K562 (cell line): ENCODE data around the gene UTP25. TPM values are rescaled to one million over a fixed set of nuclear protein-coding genes. Genes with fewer than 3 reads are reported as not detected.

Experiments
- ATF1 ChIP-seq, 2 experiments: fragments of 450-650 bp in 1 of 2; IDR thresholded peaks; 2 replicates each; pipeline ENCODE4 v1.6.1; 2016; ENCODE audit warnings: missing compliant biosample characterization in 1 of 2, missing genetic modification characterization in 1 of 2
- EWSR1 ChIP-seq: fragments of 450-650 bp; IDR thresholded peaks from 2 replicates; pipeline ENCODE4 v1.6.1; 2018; ENCODE audit warnings: borderline replicate concordance, mild to moderate bottlenecking, low read depth, moderate library complexity; ENCODE audit not compliant: partially characterized antibody
- GATAD2A ChIP-seq: fragments of 450-650 bp; IDR thresholded peaks from 2 replicates; pipeline ENCODE4 v1.6.1; 2017
- HLTF ChIP-seq: fragments of 450-650 bp; IDR thresholded peaks from 2 replicates; pipeline ENCODE4 v1.6.1; 2016
- IRF2 ChIP-seq: sonication (generic); formaldehyde crosslinking; IDR thresholded peaks from 2 replicates; pipeline ENCODE4 v1.8.1; 2022; ENCODE audit warnings: mild to moderate bottlenecking, missing genetic modification reagents
- KDM2B ChIP-seq: fragments of 250-450 bp; sonication (Bioruptor Pico); IDR thresholded peaks from 2 replicates; pipeline ENCODE4 v1.8.0; 2021; ENCODE audit warnings: mild to moderate bottlenecking, moderate library complexity
- KDM5B ChIP-seq: fragments of 200-600 bp; sonication (generic); IDR thresholded peaks from 2 replicates; pipeline ENCODE4 v1.6.1; 2012; ENCODE audit warnings: low read depth, mild to moderate bottlenecking, moderate library complexity, low read length, control low read depth, inconsistent platforms; ENCODE audit not compliant: insufficient replicate concordance
- L3MBTL2 ChIP-seq: fragments of 450-650 bp; IDR thresholded peaks from 2 replicates; pipeline ENCODE4 v1.6.1; 2016; ENCODE audit warnings: mild to moderate bottlenecking, moderate library complexity
- LCOR ChIP-seq: sonication (generic); formaldehyde crosslinking; IDR thresholded peaks from 2 replicates; pipeline ENCODE4 v1.8.0; 2022; ENCODE audit warnings: mild to moderate bottlenecking, missing genetic modification reagents
- MITF ChIP-seq: IDR thresholded peaks from 2 replicates; pipeline ENCODE4 v1.6.1; 2014; ENCODE audit warnings: antibody characterized with exemption
- MLX ChIP-seq, 2 experiments: fragments of 450-650 bp in 1 of 2; sonication (generic) in 1 of 2; formaldehyde crosslinking; conservative IDR thresholded peaks; 2 replicates each; pipeline versions ENCODE4 v1.4.0 to v1.8.1; 2020 to 2022; ENCODE audit warnings: mild to moderate bottlenecking in 1 of 2, missing genetic modification reagents in 1 of 2
- RBM17 ChIP-seq: fragments of 200-400 bp; formaldehyde crosslinking; IDR thresholded peaks from 2 replicates; pipeline ENCODE4 v1.6.1; 2017; ENCODE audit warnings: low read depth, mild to moderate bottlenecking, low read length, borderline replicate concordance
- SAFB ChIP-seq: fragments of 200-400 bp; formaldehyde crosslinking; IDR thresholded peaks from 2 replicates; pipeline ENCODE4 v1.6.1; 2017; ENCODE audit warnings: low read depth, low read length, borderline replicate concordance
- YY1 ChIP-seq, 3 experiments: IDR thresholded peaks; 2 replicates each; pipeline ENCODE4 v1.6.1; 2011; ENCODE audit warnings: low read length in 2 of 3, mild to moderate bottlenecking in 2 of 3, moderate library complexity in 2 of 3, borderline replicate concordance in 1 of 3, control low read depth in 1 of 3, low read depth in 1 of 3; ENCODE audit not compliant: insufficient read depth in 3 of 3, insufficient replicate concordance in 2 of 3, control insufficient read depth in 1 of 3, insufficient read length in 1 of 3; ENCODE audit errors: extremely low read depth in 1 of 3
- ZNF197 ChIP-seq: fragments of 200-800 bp; sonication (Bioruptor generic); IDR thresholded peaks from 2 replicates; pipeline ENCODE4 v1.6.1; 2016; ENCODE audit warnings: low read depth, missing genetic modification characterization, missing compliant biosample characterization
- ZNF407 ChIP-seq: fragments of 450-650 bp; IDR thresholded peaks from 2 replicates; pipeline ENCODE4 v1.6.1; 2016; ENCODE audit warnings: low read depth
- polyA plus RNA-seq, 8 experiments: library from polyadenylated mRNA; depleted of rRNA in 4 of 8; stranded (reverse) in 5 of 8; unstranded in 3 of 8; fragments of >200 nt; fragmentation: Nextera tagmentation in 2 of 8; fragmentation: Illumina TruSeq in 1 of 8; extraction: Ambion mirVana in 2 of 8; extraction: Trizol in 1 of 8; gene quantifications; 2 replicates each; pipeline versions ENCODE4 v1.2.1 to v1.2.3, GENCODE V29; 2011 to 2014; ENCODE audit warnings: inconsistent platforms in 1 of 8, missing spikeins in 1 of 8
- total RNA-seq, 7 experiments: library from RNA; depleted of rRNA in 6 of 7; stranded (reverse); fragments of >200 nt in 6 of 7; fragmentation: Illumina TruSeq in 2 of 7; extraction: Trizol in 2 of 7; gene quantifications; 2 replicates each; pipeline versions ENCODE4 v1.2.1 to v1.2.3, GENCODE V29; 2011 to 2021; ENCODE audit warnings: low replicate concordance in 1 of 7

UTP25 gene
- total and polyA plus RNA-seq, 9 of the 15 experiments (the other 6 are each of a cell fraction or from before 2014, with no cell fraction given) = 5.7 to 17.6 (median 12.0) TPM

GRCh38 chr1:209884665-209885117, 56.9 kb downstream of the UTP25 start (continued):
- TF ChIP-seq IRF2 (CRISPR knock-in tag) (no peak), ATF1 (CRISPR knock-in tag; IDR thresholded peaks at IDR 0.05) (no peak), ATF1 (tag; IDR thresholded peaks at IDR 0.05) (peak; percentile 71), MITF (peak; percentile 90), ZNF197 (CRISPR knock-in tag) (no peak), RBM17 (no peak), EWSR1 (no peak), KDM2B (CRISPR knock-in tag) (no peak), YY1 (IDR thresholded peaks at IDR 0.05; ENCODE audit: borderline replicate concordance in 1 of 3, control insufficient read depth in 1 of 3, extremely low read depth in 1 of 3, insufficient read depth in 3 of 3, insufficient read length in 1 of 3, insufficient replicate concordance in 2 of 3, low read depth in 1 of 3, low read length in 2 of 3) (no peak), SAFB (no peak), KDM5B (no peak), MLX (CRISPR knock-in tag; conservative IDR thresholded peaks at IDR 0.05) (no peak), GATAD2A (no peak), ZNF407 (no peak), HLTF (no peak), LCOR (no peak), L3MBTL2 (no peak)
